Stimulated activated CD4-positive, alpha-beta T cell treated with anti-CD3 and anti-CD28 coated beads, Interleukin-1b, Interleukin-23, amount 100 ng/mL, for 24 hours (primary cell): ENCODE measurements around the gene RSAD2.
"Not testable (repeated sequence)": the region's sequence is repeated elsewhere in the genome, so short reads cannot be mapped to it uniquely, and the experiment has no call there.

Experiments used
- DNase-seq, 4 experiments: peaks; one replicate each; pipeline ENCODE4 v3.0.0-alpha.2; 2020; ENCODE audit warnings: low read depth in 4 of 4, low spot score in 1 of 4

Gene RSAD2

GRCh38 chr2:6902581-6902980 lies 25.0 kb downstream of the RSAD2 start:
- not testable (repeated sequence) for DNase-seq

DNA sequence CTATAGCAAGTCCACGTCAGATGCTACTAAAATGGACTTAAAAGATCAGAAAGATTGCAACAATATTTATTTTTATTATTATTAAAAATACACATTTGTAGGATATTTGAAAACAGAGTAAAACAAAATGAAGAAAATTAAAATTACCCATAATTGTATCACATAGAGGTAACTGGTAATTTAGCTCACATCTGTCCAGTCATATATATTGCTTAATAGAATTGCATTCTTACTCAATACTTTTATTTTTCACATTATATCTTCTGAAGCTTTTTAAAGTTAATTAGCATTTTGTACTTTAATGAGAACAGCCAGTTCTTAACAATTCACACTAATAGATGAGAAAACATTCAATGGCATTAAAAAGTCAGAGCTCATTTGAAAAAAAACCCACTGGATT lies 28.1 kb downstream of the RSAD2 start:
- no peak for DNase-seq

DNA sequence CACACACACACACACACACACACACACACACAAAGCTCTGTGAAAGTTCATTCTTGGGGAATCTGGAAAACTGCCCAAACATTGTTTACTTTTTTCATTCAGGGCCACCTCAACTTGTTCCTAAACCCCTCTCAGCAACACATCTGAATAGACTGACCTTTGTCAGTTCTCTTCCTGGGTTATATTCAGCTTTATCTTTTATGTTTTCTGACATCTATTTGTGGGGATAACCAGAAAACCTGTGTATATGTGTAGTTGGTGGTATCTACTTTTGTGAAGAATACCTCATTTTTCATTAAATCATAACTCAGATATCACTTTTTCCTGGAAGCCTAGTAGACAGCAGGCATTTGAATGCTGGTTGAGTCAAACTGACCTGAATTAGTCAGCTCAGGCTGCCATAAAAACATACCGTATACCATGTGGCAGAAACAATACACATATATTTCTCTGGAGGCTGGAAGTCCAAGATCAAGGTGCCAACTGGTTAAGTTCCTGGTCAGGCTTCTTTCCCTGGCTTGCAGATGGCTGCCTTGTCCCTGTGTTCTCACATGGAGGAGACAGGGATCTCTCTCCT lies 28.7 kb downstream of the RSAD2 start:
- no peak for DNase-seq

- no peak for DNase-seq
These were observed 30.7 kb downstream of the RSAD2 start for GRCh38 chr2:6908291-6908690.

- DNase-seq = no peak
These were observed 32.1 kb downstream of the RSAD2 start for GRCh38 chr2:6909431-6910385.

GRCh38 chr2:6911721-6912120 lies 34.1 kb downstream of the RSAD2 start:
- no peak for DNase-seq

DNA sequence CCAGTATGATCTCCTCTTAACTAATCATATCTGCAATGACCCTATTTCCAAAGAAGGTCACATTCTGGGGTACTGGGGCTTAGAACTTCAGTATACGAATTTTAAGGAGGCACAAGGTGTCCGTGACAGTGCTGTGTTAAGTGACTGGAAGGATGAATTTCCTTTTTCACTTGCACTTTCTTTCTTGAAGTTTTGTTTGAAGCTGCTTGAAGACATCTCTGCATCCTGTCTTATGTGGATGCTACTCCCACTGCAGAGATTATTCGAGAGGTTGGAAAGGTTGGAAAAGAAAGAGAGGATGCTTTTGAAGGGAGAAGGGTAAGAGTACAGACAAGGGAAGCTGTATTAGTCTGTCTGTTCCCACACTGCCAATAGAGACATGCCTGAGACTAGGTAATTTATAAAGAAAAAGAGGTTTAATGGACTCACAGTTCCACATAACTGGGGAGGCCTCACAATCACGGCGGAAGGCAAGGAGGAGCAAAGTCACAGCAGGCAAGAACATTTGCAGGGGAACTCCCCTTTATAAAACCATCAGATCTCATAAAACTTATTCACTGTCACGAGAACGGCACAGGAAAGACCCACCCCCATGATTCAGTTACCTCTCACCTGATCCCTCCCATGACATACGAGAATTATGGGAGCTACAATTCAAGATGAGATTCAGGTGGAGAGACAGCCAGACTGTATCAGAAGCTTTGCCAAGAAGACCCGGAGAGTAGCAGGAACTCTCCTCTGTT lies 36.0 kb downstream of the RSAD2 start:
- peak in 1 of 4 experiments; percentile 40 for DNase-seq

- no peak for DNase-seq
These were observed 37.3 kb downstream of the RSAD2 start for GRCh38 chr2:6914828-6915227.

- DNase-seq = no peak
These were observed 37.8 kb downstream of the RSAD2 start for GRCh38 chr2:6915399-6915798.

GRCh38 chr2:6916224-6916623 lies 38.6 kb downstream of the RSAD2 start:
- DNase-seq = no peak

GRCh38 chr2:6916736-6917070 lies 39.1 kb downstream of the RSAD2 start:
- DNase-seq = no peak

- DNase-seq = peak; percentile 40 to 66 (median 54)
These were observed 39.6 kb downstream of the RSAD2 start, which contains the start of gene RNF144A for GRCh38 chr2:6917071-6917760. Gene RNF144A, plus strand, starts transcription at chr2:6917412. Its CDS starts 79,515 bp downstream, at chr2:6996927.

DNA sequence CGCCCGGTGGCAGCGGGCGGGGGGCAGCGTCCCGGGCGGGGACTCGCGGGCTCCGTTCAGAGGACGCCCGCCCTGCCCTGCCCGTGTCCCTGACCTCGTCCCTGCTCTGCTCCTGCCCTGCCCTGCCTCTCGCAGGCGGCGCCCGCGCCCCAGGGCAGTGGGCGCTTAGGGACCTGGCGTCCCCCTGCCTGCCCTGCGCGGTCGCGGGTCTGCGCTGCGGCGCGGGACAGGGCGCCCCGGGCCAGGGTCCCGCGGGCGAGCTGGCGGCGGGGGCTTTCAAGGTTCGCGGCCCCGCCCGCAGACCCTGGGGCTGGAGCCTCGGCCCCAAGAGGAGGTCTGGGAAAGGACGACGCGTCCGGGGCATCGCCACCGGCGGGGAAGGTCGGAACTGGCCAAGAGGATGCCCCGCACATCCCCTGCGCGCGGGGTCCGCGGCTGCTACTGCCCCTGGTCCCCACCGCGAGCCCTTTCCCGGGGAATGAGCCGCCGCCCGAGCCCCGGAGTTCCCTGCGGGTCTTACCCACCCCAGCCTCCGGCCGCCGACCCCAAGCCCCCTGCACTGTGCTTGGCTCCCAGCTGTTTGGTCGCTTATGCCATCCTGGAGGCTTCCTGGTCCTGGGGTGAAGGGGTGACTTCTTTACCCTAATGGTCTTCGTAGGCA lies 40.3 kb downstream of the RSAD2 start:
- DNase-seq = no peak

DNA sequence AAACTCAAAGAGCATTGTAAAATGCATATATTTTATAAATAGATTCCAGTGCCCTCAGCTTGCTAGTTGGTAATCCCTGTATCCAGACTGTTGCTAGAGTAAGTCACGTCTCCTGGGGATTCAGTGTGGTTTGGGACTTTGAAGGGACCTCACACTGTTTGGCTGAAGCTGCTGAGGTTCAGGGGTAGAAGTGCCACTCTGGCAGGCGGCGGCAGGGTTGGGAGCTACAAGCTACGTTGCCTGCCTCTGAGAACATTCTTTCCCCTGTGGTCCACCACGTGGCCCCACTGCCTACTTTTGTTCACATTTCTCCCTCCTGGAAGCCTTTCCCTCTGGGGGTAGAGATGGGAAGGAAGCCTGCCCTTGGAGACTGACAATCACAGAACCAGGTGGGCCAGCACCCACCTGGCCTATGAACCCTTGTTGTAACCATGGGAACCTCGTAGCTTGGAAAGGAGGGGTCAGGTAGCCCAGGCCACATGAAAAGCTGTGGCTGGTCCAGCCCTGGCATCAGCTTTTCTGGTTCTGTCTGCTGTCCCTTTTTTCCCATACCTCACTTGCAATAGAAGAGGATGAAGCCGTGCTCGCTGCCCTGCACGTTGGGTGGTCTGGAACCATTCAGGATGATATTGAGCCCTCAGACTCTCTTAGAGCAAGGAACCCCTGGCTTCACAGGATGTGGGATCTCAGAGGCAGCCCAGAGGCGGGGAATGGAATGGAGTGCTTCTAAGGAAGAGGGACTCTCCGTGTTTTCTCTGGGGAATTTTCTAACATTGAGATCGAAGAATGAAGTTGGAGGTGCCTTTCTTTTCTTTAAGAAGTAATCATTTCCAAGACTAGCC lies 42.5 kb downstream of the RSAD2 start:
- no peak for DNase-seq

DNA sequence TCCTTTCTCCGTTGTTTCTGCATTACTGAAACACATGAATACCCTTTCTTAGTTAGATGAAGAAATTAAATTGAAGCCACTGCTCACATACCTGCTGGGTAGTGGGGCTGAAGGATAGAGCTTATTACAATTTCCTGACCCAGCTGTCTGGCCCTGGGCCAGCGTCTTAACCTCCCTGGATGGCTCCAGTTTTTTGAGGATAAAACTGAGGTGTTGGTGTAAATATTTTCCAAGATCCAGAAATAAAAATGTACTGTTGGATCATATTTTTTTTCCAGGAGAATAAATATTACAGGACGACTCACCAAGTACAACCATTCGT lies 43.1 kb downstream of the RSAD2 start:
- no peak for DNase-seq

DNA sequence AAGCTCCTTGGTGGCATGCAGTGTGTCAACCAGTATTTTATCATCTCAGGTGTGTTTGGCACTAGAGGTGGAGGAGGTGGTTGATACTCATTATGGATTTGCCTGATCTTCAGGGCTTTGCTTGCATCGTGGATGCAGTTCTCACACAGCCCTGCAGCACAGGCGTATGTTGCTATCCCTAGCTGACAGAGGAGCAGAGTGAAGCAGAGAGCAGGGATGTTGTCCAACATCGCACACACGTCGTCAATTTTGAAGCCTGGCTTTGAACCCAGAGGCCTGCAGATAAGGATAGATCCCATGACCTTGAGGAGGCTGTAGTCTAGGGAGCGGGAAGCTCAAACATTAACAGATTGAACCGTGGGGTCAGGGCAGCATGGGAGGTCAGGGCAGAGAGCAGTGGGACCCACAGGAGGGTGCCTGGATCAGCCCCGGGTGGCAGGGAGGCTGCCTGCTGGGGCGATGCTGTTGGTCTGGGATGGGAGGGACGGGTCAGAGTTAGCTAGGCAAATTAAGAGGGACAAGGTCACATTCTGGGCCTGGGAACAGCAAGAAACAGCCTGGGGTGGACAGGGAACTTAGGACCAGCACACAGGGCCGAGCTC lies 43.8 kb downstream of the RSAD2 start:
- DNase-seq = no peak

DNA sequence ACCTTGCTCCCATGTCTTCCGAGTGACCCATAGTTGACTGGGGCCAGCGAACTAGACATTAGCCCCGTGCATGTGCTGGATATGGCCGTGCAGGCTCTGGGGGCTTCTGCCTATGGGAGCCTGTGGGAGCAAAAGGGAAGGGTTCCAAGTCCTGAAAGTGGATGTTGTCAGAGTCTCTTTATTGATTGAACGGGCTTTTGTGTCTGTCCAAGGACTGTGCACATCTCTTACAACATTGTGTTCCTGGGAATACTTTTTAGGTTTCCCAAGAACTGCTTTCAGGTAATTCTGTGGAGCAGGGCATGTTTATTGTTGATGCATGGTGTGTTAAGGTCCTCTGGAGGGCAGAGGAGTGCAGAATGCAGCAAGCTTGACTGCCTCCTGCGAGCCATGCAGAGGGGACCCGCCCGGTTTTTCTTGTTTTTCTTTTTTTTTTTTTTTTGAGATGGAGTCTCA lies 44.7 kb downstream of the RSAD2 start:
- no peak for DNase-seq

- DNase-seq = no peak
These were observed 45.7 kb downstream of the RSAD2 start for GRCh38 chr2:6923319-6923718.

- DNase-seq = no peak
These were observed 46.7 kb downstream of the RSAD2 start for GRCh38 chr2:6924101-6924923.
